ENCODE measurements around the gene LUZP1.

DNA sequence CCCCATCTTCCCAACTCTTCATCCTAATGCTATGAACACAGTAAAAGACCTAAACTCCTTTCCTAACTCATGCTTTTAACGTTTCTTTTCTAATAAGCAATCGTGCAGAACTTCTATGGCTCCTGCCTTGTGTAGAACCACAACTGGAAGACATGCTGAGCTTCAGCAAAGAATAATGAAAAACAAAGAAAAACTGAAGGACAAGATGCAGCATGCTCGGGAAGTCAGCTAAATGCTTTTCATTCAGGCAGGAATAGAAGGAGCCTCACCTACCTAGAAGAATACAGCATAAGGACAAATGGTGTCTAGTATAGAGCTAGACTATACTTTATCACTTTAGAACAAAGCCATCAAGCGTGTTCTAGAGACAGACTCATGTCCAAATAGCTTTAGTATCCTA is 45.9 kb downstream of the LUZP1 start:
- TF ChIP-seq, protein P1, sequence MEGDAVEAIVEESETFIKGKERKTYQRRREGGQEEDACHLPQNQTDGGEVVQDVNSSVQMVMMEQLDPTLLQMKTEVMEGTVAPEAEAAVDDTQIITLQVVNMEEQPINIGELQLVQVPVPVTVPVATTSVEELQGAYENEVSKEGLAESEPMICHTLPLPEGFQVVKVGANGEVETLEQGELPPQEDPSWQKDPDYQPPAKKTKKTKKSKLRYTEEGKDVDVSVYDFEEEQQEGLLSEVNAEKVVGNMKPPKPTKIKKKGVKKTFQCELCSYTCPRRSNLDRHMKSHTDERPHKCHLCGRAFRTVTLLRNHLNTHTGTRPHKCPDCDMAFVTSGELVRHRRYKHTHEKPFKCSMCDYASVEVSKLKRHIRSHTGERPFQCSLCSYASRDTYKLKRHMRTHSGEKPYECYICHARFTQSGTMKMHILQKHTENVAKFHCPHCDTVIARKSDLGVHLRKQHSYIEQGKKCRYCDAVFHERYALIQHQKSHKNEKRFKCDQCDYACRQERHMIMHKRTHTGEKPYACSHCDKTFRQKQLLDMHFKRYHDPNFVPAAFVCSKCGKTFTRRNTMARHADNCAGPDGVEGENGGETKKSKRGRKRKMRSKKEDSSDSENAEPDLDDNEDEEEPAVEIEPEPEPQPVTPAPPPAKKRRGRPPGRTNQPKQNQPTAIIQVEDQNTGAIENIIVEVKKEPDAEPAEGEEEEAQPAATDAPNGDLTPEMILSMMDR (IDR thresholded peaks at IDR 0.05; ENCODE audit: poor library complexity) = no peak
- TF ChIP-seq EZH2 (IDR thresholded peaks at IDR 0.05; ENCODE audit: borderline replicate concordance) = no peak
